GM21717 (cell line): Measurements from ENCODE around the gene EIF4G3.
A peak's percentile ranks its signal among the peaks of the same experiment; 100 is the strongest.
"Not testable (repeated sequence)": the region's sequence is repeated elsewhere in the genome, so short reads cannot be mapped to it uniquely, and the experiment has no call there.

Source experiments
- ATAC-seq: cut with Tn5 transposase; IDR thresholded peaks from one replicate; pipeline ENCODE4 v1.9.1; 2021; ENCODE audit warnings: mild to moderate bottlenecking, moderate library complexity; ENCODE audit not compliant: unreplicated experiment

The EIF4G3 gene

DNA sequence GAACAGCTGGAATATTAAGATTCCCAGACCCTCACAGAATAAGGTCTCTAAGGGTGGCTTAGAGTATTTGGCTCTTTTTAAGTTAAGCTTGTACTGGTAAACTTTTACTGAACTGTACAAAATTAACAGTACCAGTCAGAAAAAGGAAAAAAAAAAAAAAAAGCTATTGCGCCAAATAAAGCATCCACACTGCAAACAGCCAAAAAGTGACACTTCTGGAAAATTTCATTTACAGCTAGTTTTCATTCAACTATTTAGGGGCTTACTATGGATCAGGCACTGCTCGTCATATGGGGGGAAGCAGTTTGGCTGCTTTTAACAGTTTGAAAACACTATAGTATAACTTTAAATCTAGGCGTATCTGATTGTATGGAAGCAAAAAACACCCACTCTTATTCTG lies 139.6 kb downstream of the EIF4G3 start:
- ATAC-seq = no peak

DNA sequence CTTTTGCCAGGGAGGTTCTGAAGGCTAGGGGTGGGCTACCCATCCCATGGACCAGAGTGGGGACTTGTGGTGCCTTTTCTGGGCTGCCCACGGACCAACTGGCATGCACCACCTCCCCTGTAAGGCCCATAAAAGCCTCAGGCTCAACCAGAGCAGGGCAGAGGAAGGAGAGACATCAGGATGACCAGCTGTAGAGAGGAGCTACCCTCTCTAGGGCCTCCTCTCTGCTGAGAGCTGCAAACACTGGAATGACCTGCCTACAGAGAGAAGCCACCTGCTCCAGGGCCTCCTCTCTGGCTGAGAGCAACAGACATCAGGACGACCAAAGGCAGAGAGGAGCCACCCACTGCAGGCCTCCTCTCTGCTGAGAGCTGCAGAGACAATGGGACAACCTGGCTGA lies 140.9 kb downstream of the EIF4G3 start:
- no peak for ATAC-seq

DNA sequence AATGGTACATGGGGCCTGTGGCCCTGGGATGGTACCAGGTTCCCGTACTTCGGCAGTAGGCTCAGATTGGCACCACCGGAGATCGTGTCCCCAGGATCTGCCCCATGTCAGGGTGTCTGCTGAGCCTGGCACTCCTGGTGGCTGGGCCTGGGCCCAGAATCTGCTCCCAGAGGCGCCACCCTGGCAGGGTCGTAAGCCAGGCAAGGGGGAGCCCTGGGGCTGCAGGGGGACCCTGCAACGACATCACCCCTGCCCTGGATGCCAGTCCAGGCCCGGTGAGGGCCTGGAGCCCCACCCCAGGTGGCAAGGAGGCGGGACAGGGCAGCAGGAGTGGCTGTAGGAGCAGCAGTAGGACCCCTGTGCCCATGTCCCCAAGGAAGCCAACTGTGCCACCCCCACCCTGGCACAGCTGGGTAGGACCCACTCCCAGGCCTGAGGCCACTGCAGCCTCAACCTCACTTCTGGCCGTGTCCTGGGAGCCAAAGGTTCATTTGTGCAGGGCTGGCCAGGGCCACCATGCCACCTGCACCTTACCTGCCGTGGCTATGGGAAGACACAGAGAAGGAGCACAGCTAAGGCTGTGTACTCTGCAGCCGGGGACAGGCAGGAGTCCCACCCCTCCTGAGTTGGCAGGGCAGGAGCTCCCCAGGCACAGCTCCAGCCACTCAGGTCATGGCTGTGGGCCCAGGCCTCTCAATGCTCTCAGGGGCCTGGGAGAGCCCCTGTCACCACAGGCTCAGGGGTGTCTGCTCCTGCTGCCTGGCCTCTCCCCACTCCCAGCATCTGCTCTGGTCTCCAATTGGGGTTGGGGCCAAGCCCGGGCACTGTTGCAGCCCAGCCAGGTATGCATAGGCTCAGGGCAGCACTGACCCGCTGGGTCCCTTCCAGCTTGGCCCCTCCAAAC lies 141.7 kb downstream of the EIF4G3 start:
- no peak for ATAC-seq

DNA sequence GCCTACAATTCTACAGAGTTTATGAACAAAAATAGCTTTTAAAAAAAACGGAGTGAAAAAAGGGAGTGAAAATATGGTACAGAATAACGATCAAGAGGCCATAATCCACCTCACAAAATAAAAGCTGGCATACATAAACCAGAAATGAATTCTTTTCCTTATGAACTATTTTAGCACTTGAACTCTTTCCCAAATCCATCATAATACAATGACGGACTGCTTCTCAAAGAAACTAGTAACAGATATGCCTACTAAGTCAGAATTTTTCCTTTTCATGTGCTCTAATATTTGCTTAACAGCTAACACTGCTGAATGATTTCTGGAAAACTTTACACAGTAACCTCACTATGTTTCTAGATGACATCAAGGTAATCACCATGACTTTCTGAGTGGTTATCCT lies 144.0 kb downstream of the EIF4G3 start:
- no peak for ATAC-seq

DNA sequence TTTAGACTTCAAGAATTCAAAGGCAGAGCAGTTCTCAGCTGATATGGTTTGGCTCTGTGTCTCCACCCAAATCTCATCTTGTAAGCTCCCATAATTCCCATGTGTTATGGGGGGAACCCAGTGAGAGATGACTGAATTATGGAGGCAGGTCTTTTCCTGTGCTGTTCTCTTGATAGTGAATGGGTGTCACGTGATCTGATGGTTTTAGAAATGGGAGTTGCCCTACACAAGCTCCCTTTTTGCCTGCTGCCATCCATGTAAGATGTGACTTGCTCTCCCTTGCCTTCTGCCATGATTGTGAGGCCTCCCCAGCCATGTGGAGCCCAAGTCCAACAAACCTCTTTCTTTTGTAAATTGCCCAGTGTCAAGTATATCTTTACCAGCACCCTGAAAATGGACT lies 146.5 kb downstream of the EIF4G3 start:
- ATAC-seq = no peak

DNA sequence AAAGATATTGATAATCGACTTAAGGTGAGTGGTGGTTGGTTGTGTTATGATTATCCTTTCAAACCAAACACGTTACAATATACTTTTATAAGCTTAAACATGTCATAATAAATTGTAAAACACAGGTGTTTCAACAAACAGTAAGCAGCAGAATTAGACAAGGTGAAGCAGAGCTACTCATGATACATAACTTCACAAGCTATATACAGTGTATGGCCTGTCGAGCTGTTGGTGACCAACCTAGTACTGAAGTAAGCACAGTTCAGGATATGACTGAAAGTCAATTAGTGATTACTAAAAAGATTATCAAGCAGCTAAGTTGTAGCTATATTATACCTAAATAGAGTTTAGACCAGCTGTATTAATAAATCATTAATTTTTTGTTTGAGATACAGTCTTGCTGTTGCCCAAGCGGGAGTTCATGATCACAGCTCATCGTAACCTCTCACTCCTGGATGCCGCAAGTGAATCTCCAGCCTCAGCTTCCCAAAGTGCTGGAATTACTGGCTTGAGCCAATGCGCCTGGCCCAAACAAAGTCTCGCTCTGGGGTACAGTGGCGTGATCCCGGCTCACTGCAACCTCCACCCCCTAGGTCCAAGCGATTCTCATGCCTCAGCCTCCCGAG lies 148.1 kb downstream of the EIF4G3 start:
- ATAC-seq = no peak

DNA sequence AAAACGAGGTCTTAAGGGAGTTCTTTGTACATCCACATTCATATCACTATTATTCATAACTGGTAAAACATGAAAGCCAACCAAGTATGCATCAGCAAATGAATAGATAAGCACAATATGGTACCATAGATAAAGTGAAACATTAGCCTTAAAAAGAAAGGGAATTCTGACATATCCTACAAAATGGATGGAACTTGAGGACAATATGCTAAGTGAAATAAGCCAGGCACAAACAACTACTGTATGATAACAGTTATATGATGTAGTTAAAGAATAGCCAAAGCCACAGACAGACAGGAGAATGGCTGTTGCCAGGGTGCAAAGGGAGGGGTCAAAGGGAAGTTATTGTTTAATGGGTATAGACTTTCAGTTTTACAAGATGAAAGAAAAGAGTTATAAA lies 148.9 kb downstream of the EIF4G3 start:
- ATAC-seq = no peak

DNA sequence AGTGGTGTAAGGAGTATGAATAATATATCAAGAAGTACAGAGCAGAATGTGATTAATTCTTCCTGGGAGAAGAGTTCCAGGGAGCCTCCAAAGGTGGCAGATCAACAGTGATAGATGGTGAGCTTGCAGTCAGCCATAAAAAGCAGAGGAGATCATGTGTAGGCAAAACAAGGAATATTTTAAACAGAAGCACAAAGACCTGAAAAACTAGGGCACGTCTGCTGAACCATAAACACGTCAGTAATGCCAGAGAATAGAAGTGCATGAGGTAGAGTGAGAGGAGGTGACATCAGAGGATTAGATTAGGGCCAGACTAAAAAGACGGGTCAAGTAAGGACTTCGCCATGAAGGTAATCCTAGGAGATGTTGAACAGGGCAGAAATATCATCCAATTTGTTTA lies 151.8 kb downstream of the EIF4G3 start:
- ATAC-seq = no peak

DNA sequence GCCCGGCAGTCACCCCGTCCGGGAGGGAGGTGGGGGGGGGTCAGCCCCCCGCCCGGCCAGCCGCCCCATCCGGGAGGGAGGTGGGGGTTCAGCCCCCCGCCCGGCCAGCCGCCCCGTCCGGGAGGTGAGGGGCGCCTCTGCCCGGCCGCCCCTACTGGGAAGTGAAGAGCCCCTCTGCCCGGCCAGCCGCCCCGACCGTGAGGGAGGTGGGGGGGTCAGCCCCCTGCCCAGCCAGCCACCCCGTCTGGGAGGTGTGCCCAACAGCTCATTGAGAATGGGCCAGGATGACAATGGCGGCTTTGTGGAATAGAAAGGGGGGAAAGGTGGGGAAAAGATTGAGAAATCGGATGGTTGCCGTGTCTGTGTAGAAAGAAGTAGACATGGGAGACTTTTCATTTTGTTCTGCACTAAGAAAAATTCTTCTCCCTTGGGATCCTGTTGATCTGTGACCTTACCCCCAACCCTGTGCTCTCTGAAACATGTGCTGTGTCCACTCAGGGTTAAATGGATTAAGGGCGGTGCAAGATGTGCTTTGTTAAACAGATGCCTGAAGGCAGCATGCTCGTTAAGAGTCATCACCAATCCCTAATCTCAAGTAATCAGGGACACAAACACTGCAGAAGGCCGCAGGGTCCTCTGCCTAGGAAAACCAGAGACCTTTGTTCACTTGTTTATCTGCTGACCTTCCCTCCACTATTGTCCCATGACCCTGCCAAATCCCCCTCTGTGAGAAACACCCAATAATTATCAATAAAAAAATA lies 152.4 kb downstream of the EIF4G3 start:
- not testable (repeated sequence) for ATAC-seq

DNA sequence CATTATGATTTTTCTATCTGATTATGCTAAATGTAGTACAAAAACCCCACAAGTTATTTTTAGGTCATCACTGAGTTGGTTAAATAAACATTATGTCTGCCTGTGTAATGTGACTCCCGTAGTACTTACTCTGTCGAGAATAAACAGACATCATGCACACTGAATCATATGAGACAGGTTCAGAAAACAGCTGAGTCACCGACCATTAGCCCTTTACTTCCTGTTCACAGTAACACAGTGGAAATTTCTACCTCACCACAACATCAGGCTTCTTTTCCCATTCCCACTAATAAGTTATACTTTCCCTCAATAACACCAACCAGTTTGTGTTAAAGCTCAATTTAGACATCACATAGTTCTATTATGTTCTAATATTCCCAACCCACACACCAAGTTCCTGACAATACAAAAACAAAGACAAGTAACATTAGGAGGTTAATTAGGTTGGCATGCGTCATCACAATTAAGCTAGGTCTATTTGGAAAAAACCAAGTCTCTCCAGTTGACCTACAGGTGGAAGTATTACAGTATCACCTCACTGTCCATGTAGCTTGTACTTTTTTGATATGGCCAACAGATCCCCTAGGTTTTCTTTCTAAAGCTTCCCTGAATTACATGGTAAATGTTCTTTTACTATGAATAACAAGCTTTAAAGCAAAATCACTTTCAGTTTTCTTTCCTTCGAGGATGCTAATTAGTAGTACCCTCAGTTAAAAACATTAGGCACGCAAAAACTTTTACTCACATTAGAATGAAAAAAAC lies 154.2 kb downstream of the EIF4G3 start:
- ATAC-seq = peak; percentile 69

DNA sequence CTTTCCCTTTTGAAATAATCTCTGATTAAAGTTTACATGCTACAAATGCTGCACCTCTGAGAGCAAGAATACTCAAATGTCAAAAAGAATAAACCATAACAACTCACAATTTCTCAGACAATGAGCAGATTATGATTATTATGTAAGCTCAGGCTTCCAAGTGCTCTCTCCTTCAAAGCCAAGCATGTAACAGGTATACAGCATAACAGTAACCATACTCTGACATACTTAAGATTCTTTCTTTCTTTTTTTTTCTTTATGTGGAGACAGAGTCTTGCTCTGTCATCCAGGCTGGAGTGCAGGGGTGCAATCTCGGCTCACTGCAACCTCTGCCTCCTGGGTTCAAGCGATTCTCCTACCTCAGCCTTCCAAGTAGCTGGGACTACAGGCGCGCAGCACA lies 155.4 kb downstream of the EIF4G3 start:
- no peak for ATAC-seq

DNA sequence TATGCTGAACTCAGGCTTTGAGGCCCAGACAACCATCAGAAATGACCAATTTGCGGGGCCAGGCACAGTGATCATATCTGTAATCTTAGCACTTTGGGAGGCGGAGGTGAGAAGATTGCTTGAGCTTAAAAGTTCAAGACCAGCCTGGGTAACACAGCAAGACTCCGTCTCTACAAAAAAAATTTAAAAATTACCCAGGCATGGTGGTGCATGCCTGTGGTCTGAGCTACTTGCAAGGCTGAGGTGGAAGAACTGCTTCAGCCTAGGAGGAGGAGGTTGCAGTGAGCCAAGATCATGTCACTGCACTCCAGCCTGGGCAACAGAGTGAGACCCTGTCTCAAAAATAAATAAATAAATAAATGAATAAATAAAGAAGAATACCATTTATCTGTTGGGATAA lies 156.5 kb downstream of the EIF4G3 start:
- ATAC-seq = no peak

DNA sequence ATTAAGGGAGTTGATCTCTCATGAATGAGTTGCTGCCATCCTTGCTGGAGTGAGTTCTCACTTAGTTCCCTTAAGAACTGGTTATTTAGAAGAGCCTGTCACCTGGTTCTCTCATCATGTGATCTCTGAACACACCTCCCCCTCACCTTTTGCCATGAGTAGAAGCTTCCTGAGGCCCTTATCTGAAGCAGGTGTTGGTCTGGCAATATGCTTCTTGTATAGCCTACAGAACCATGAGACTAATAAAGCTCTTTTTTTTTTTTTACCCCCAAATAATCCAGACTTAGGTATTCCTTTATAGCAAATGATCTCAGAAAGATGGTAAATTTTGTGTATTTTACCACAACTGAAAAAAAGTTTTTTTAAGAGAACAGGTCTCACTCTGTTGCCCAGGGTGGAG lies 158.0 kb downstream of the EIF4G3 start:
- ATAC-seq = no peak

DNA sequence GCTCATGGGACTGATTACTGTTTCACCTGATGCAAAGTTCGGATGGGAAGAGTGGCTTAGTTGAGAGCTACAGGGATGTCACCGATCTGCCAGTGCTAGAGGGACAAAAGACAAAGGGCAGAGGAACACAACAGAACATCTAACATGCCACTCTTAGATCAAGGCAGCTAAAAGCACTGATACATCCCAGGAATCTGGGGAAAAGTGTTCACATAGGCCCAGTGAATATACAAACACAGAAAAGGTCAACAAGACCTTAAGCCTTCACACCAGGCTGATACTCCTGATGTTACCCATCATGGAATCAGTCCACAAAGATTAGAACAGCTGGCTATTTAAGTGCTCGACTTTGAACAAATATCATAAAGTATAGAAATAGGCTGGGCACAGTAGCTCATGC lies 163.2 kb downstream of the EIF4G3 start:
- no peak for ATAC-seq

DNA sequence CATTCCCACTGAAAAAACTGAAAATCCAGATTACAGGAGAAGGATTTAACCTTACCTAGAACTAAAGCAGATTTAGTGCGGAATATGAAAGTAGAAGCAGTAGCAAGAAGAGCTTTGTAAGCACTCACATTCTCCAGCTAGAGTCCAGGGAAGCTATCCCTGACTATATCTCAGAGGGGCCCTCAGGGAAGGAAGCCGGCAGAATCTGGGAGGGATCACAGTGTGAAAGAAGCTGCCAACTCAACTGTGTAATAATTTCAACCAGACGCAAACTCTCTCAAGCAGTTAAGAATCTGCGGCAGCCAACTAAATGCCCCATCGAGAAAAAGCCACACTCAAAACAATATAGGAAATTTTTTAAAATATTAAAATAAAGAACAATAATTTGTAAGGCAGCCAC lies 163.8 kb downstream of the EIF4G3 start:
- ATAC-seq = no peak

DNA sequence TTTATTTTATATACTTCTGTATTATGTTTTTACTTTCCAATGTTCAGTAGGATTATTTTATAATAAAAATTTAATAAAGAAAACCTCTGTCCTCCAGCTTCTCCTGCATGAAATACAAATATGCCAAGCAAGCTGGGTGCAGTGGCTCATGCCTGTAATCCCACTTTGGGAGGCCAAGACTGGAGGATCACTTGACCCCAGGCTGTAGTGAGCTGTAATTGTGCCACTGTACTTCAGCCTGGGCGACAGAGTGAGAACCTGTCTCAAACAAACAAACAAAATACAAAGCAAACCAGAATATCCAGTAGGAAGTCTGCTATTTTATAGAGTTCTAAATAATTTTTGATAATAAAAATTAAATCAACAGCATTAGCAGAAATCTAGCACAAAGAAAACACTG lies 168.8 kb downstream of the EIF4G3 start:
- ATAC-seq = no peak

DNA sequence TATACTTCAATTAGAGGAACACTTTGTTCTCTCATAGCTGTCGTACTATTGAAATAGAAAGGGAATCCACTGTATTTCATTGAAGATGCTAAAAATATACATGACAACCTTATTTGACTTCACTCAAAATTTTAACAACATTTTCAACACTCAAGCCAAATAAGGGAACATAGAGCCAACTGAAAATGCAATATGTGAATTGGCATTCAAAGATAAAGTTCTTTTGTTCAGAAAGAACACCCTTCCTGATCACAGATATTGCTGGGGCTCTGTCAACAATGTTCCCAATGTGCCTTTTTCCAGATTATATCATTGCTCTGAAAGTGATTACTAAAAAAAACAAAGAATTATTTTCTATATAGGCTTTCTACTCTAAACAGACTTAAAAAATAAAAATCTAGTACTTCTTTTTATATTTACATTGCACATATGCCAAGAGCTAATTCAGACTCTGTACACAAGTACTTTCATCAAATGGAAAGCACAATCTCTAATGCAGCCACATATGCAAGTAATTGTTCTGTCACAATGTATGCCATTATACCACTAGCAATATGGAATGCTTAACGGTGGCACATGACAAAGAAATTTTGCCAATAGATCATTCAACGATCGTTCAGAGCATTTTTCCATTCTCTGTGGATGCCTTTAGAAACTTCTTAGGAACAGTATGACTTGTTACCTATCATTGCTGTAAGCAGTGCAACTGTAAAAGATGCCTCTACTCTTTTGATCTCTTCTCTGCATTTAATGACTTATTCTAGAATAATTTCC lies 171.0 kb downstream of the EIF4G3 start:
- no peak for ATAC-seq

DNA sequence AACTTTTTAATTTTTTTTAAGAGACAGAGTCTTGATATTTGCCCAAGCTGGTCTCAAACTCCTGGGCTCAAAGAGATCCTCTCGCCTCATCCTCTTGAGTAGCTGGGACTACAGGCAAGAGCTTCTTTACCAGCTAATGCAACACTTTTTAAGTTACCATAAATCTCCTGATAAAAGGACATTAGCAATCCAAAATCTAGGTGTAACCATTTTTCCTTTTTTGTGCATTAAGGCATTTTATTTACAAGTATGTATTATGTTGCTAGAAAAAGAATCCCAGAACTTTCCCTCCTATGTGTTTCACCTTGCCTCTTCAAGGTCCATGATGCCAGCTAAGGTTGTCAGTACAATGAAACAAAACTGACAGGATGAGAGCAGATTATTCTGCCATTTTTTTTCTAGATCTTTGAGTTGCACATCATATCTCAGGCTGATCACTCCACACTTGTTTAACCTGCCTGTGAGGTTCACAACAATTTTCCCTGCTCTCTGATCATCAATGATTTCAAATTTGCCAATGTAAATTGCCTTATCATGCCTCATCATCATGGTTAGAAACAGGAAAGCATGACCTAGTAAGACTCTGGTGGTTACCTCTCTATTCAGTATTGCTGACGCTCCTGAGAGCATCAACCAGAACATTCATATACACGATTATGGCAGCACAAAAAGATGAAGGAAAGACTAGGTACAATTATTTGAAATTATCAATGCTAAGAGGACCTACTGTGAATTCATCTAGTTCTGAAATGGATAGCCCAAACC lies 173.2 kb downstream of the EIF4G3 start:
- no peak for ATAC-seq

DNA sequence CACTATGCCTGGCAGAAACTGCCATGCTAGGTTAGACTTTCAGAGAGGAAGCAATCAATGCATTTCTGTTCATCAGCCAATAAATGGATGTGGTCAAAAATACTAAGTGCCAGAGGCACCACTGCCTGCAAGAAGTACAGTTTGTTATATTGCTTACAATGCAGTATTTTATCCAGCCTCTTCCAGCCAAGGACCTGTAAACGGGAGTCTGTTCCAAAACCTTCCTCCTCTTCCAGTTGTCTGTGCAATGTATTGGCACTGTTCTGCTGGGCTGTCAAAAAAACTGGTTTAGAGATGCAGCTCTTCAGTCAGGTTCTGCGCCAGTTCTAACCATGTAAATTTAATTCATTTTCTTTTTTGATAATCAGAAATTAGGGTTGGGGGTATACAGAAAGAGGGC lies 175.7 kb downstream of the EIF4G3 start:
- ATAC-seq = no peak

DNA sequence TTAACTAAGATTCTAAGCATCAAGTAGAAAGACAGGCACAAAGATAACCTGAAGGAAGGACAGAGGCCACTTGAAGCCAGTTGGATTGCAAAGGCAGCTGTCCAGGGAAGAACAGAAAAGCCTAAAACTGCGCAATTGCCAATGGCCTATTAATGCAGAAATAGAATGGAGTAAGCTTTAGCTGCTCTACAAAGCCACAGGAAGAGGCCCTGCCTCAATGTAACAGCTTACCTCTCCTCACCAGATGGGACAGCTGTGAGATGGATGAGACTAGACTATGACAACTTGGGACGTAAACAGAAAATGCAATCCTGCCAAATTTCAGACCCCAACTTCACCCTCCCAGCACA lies 176.5 kb downstream of the EIF4G3 start:
- ATAC-seq = no peak
